Measurements from ENCODE around the gene GAA. TPM values are rescaled to one million over a fixed set of nuclear protein-coding genes. Genes with fewer than 3 reads are reported as not detected.

The GAA gene
- total RNA-seq, 2 experiments from 2014 or later: 43.2 to 51.6 TPM

GRCh38 chr17:80097844-80098691 is 3.3 kb upstream of the GAA start:
- no peak overlapping the region for H3K4me3 ChIP-seq (ENCODE audit: low read depth, low read length, poor library complexity, severe bottlenecking)
- H3K4me2 ChIP-seq (ENCODE audit: low read length): no peak overlapping the region
- no TSS peak for BruUV-seq (replicated peaks)
- H3K27ac ChIP-seq (ENCODE audit: low read depth, low read length, poor library complexity, severe bottlenecking): no peak overlapping the region
- ChIA-PET CTCF (ENCODE audit: unreplicated experiment) (interaction anchor here (0.6 kb wide), 1 partner anchor 345 kb away, joined by 4 read pairs; no protein-coding TSS in a partner anchor), POLR2A (interaction anchor here (0.7 kb wide), 1 partner anchor 287 kb away, joined by 3 read pairs; no protein-coding TSS in a partner anchor)
- intact Hi-C loops (cut with micrococcal nuclease; ENCODE audit: unreplicated experiment): no loop called here
- no peak for DNase-seq (ENCODE audit: low spot score)
- no peaks in the 10 kb centered on the region for H3K9me2 ChIP-seq (ENCODE audit: insufficient read depth, low read length)
- no peaks in the 10 kb centered on the region for H4K20me1 ChIP-seq (ENCODE audit: insufficient read depth, low read length)
- no peaks in the 10 kb centered on the region for H3K36me3 ChIP-seq (ENCODE audit: insufficient read depth, low read length)
- no peaks in the 10 kb centered on the region for H3K79me2 ChIP-seq (ENCODE audit: insufficient read depth, low read depth, low read length)
- no peak for TF ChIP-seq EZH2phosphoT487 (IDR thresholded peaks at IDR 0.05; ENCODE audit: borderline replicate concordance, low read depth, low read length)
- peaks cover 22% of the 10 kb centered on the region for H3K4me1 ChIP-seq (ENCODE audit: insufficient read depth, low read length, poor library complexity, severe bottlenecking)
- H3K9me3 ChIP-seq (ENCODE audit: low read length): no peaks in the 10 kb centered on the region
- H2AFZ ChIP-seq (ENCODE audit: low read length): no peak overlapping the region

GRCh38 chr17:80099291-80100034 is 1.9 kb upstream of the GAA start:
- POLR2A ChIA-PET: interaction anchor here (0.6 to 0.7 kb wide), 2 partner anchors 49 to 283 kb away, joined by 3 read pairs; no protein-coding TSS in a partner anchor
- CTCF ChIA-PET (ENCODE audit: unreplicated experiment): interaction anchor here (0.6 kb wide), 1 partner anchor 121 kb away, joined by 4 read pairs; the partner anchor contains the start of genes SGSH and SLC26A11
- H3K9me3 ChIP-seq (ENCODE audit: low read length): no peaks in the 10 kb centered on the region
- H3K36me3 ChIP-seq (ENCODE audit: insufficient read depth, low read length): no peaks in the 10 kb centered on the region
- H3K9me2 ChIP-seq (ENCODE audit: insufficient read depth, low read length): no peaks in the 10 kb centered on the region
- TF ChIP-seq EZH2phosphoT487 (IDR thresholded peaks at IDR 0.05; ENCODE audit: borderline replicate concordance, low read depth, low read length): no peak
- TF ChIP-seq CTCF (conservative IDR thresholded peaks at IDR 0.05; ENCODE audit: low read length): no peak
- no peak overlapping the region for H3K27ac ChIP-seq (ENCODE audit: low read depth, low read length, poor library complexity, severe bottlenecking)
- intact Hi-C loops (cut with micrococcal nuclease; ENCODE audit: unreplicated experiment): loop anchor here (2.0 to 5.0 kb wide), 2 partner anchors 48 to 153 kb away; partner anchors contain the start of gene EIF4A3
- no peak overlapping the region for H3K4me3 ChIP-seq (ENCODE audit: low read depth, low read length, poor library complexity, severe bottlenecking)
- DNase-seq (ENCODE audit: low spot score): no peak
- no peaks in the 10 kb centered on the region for H3K79me2 ChIP-seq (ENCODE audit: insufficient read depth, low read depth, low read length)
- H4K20me1 ChIP-seq (ENCODE audit: insufficient read depth, low read length): no peaks in the 10 kb centered on the region
- H2AFZ ChIP-seq (ENCODE audit: low read length): peak overlapping the region; percentile 98; the same call in 1 of the 2 replicates
- BruUV-seq (replicated peaks): no TSS peak
- H3K4me2 ChIP-seq (ENCODE audit: low read length): no peak overlapping the region
- H3K4me1 ChIP-seq (ENCODE audit: insufficient read depth, low read length, poor library complexity, severe bottlenecking): peaks cover 22% of the 10 kb centered on the region

GRCh38 chr17:80100035-80100323 is 1.4 kb upstream of the GAA start:
- Histone ChIP-seq H3K9me2 (ENCODE audit: insufficient read depth, low read length) (no peaks in the 10 kb centered on the region), H3K27ac (ENCODE audit: low read depth, low read length, poor library complexity, severe bottlenecking) (no peak overlapping the region), H3K9me3 (ENCODE audit: low read length) (no peaks in the 10 kb centered on the region), H4K20me1 (ENCODE audit: insufficient read depth, low read length) (no peaks in the 10 kb centered on the region), H3K79me2 (ENCODE audit: insufficient read depth, low read depth, low read length) (no peaks in the 10 kb centered on the region), H3K36me3 (ENCODE audit: insufficient read depth, low read length) (no peaks in the 10 kb centered on the region), H3K4me2 (ENCODE audit: low read length) (peak overlapping the region; percentile 91; the same call in 1 of the 2 replicates), H3K4me1 (ENCODE audit: insufficient read depth, low read length, poor library complexity, severe bottlenecking) (peaks cover 22% of the 10 kb centered on the region), H3K4me3 (ENCODE audit: low read depth, low read length, poor library complexity, severe bottlenecking) (no peak overlapping the region), H2AFZ (ENCODE audit: low read length) (peak overlapping the region; percentile 98; the same call in 1 of the 2 replicates)
- BruUV-seq (replicated peaks): no TSS peak
- CTCF ChIA-PET (ENCODE audit: unreplicated experiment): no interaction called here
- no peak for TF ChIP-seq EZH2phosphoT487 (IDR thresholded peaks at IDR 0.05; ENCODE audit: borderline replicate concordance, low read depth, low read length)
- no peak for TF ChIP-seq CTCF (conservative IDR thresholded peaks at IDR 0.05; ENCODE audit: low read length)
- intact Hi-C loops (cut with micrococcal nuclease; ENCODE audit: unreplicated experiment): loop anchor here (2.0 to 5.0 kb wide), 2 partner anchors 47 to 153 kb away; partner anchors contain the start of gene EIF4A3
- no peak for DNase-seq (ENCODE audit: low spot score)
- POLR2A ChIA-PET: no interaction called here
